Measurements from ENCODE around the gene TTBK2. TPM values are rescaled to one million over a fixed set of nuclear protein-coding genes. Genes with fewer than 3 reads are reported as not detected.
A peak's percentile ranks its signal among the peaks of the same experiment; 100 is the strongest.

The TTBK2 gene
- total and polyA plus RNA-seq, 4 donors = 1.0 to 6.4 (median 4.3) TPM

- TF ChIP-seq MAX (IDR thresholded peaks at IDR 0.05) = no peak
- no peak for TF ChIP-seq HNF4A (conservative IDR thresholded peaks at IDR 0.05)
- no peak for TF ChIP-seq EGR1 (IDR thresholded peaks at IDR 0.05; ENCODE audit: low read depth in 2 of 2)
- no peak for TF ChIP-seq JUND (IDR thresholded peaks at IDR 0.05)
These were observed 182.8 kb downstream of the TTBK2 start (continued) for GRCh38 chr15:42737529-42738328.

GRCh38 chr15:42736793-42737528, 183.6 kb downstream of the TTBK2 start, which contains the start of gene CDAN1:
Gene CDAN1, minus strand, starts transcription at chr15:42737128. Its CDS starts 26 bp downstream, at chr15:42737102.
- under 1% methylated on average over 76 of the region's 76 CpGs for WGBS
- Histone ChIP-seq H3K4me3 (ENCODE audit: low read depth in 1 of 3, low read length in 3 of 3) (peak within 1 kb of the TSS; percentile 84 to 97 (median 93)), H3K9ac (ENCODE audit: low read depth in 1 of 2, low read length in 2 of 2) (peak within 1 kb of the TSS; percentile 43 to 92), H3K27me3 (ENCODE audit: control insufficient read depth in 4 of 4, insufficient read depth in 4 of 4, low read length in 3 of 4) (no peaks in the 10 kb centered on the region), H3K36me3 (ENCODE audit: control insufficient read depth in 4 of 4, insufficient read depth in 3 of 4, low read depth in 1 of 4, low read length in 3 of 4) (peaks cover 5 to 29% (median 17%) of the 10 kb centered on the region in 4 donors), H3K27ac (ENCODE audit: low read depth in 1 of 2, low read length in 2 of 2) (peak within 1 kb of the TSS; percentile 81 to 85), H3K4me1 (ENCODE audit: control insufficient read depth in 4 of 4, insufficient read depth in 4 of 4, low read length in 3 of 4) (peaks cover 3 to 21% (median 16%) of the 10 kb centered on the region in 4 donors), H3K9me3 (ENCODE audit: control insufficient read depth in 4 of 4, low read length in 3 of 4) (no peaks in the 10 kb centered on the region)
- DNase-seq (ENCODE audit: low spot score) = peak; percentile 95
- TF ChIP-seq EGR1 (IDR thresholded peaks at IDR 0.05; ENCODE audit: low read depth in 2 of 2) = no peak
- TF ChIP-seq FOXA1 (IDR thresholded peaks at IDR 0.05) = no peak
- no peak for TF ChIP-seq RAD21 (IDR thresholded peaks at IDR 0.05)
- no peak for TF ChIP-seq HNF4A (conservative IDR thresholded peaks at IDR 0.05)
- no peak for TF ChIP-seq JUND (IDR thresholded peaks at IDR 0.05)
- TF ChIP-seq CTCF (IDR thresholded peaks at IDR 0.05; ENCODE audit: low read depth, low read length, missing input control) = no peak
- no peak for TF ChIP-seq TAF1 (conservative IDR thresholded peaks at IDR 0.05)
- TF ChIP-seq REST (IDR thresholded peaks at IDR 0.05) = no peak
- no peak for TF ChIP-seq ZBTB33 (IDR thresholded peaks at IDR 0.05)
- peak; percentile 50 for TF ChIP-seq YY1 (IDR thresholded peaks at IDR 0.05)
- TF ChIP-seq HNF4G (IDR thresholded peaks at IDR 0.05) = no peak
- no peak for TF ChIP-seq MAX (IDR thresholded peaks at IDR 0.05)
- peak in 1 of 2 donors; percentile 50 for TF ChIP-seq RXRA (IDR thresholded peaks at IDR 0.05)

All from liver (tissue), 9 donors.